Epithelial cell of prostate (primary cell): ENCODE results near the gene SLC8A2.
"Not testable (repeated sequence)": the region's sequence is repeated elsewhere in the genome, so short reads cannot be mapped to it uniquely, and the experiment has no call there.

ENCODE experiments used
- DNase-seq: peaks from one replicate; pipeline ENCODE4 v3.0.0-alpha.2; 2011; ENCODE audit warnings: low read depth, low spot score
- H3K27ac ChIP-seq: fragments of 450-650 bp; 2 replicates; pipeline ENCODE4 v1.5.1; 2017; ENCODE audit warnings: mild to moderate bottlenecking

SLC8A2 gene

DNA sequence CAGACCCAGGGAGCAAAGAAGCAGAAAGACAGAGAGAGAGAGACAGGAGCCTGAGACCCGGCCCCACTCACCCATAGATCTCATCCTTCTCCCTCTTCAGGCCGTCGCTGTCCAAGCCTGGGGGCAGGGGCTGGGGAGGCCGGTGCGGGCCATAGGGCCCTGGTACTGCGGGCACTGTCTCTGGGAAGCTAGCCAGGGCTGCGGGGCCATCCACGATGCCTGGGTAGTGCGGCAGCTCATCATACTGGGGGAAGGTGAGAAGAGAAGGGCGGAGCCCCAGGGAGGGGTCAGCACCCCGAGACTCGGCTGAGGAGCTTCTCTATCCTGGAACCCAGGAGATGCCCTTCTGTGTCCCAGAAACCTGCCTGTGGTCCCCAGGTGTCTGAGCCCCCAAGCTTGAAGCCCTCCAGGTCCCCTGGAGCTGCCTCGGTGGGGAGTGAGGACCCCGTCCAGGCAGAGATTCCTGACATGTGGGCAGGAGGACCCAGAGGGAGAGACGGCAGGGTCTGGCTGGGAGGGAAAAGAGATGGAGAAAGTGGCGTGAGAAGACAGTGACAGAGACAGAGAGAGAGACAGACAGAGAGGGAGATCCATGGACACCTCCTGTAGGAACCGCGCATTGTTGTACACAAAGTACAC, 54.5 kb downstream of the SLC8A2 start:
- DNase-seq = no peak
- H3K27ac ChIP-seq = no peak overlapping the region

DNA sequence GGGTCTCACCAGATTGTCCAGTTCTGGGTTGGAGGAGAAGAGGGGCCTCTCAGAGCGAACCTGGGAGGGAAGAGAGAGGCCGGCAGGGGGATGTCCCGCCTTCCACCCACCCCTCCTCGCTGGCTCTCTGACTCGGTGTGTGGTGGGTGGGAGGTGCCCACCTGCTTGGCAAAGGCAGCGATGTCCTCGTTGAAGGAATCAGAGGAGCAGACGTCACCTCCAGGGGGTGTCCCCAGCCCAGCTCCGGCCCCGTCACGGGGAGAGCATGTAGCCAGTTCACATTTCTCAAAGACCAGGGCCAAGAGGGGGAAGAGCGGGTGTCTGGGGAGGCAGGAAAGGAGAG, 55.1 kb downstream of the SLC8A2 start:
- no peak for DNase-seq
- no peak overlapping the region for H3K27ac ChIP-seq

DNA sequence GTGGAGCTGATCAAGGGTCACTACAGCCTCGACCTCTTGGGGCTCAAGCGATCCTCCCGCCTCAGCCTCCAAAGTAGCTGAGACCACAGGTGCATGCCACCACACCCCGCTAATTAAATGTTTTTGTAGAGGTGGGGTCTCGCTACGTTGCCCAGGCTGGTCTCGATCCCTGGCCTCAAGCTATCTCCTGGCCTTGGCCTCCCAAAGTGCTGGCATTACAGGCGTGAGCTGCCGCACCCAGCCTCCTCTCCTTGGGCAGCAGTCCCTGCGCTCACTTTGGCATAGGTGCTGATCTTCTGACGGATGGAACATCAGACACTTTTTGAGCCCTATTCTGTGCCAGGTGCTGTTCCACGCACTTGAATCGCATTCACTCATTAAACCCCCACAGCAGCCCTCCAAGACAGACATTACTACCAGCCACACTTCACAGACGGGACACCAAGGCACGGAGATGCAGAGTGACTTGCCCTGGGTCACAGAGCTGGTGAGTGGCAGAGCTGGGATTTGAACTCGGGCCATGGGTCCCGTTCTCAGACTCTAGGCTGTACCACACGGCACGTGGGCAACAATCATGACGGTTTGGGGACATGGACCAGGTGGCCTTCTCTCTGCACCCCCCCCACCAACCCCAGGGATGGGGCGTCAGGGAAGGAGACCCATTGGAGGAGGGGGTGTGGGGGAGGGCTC, 55.6 kb downstream of the SLC8A2 start:
- H3K27ac ChIP-seq = no peak overlapping the region
- no peak for DNase-seq

DNA sequence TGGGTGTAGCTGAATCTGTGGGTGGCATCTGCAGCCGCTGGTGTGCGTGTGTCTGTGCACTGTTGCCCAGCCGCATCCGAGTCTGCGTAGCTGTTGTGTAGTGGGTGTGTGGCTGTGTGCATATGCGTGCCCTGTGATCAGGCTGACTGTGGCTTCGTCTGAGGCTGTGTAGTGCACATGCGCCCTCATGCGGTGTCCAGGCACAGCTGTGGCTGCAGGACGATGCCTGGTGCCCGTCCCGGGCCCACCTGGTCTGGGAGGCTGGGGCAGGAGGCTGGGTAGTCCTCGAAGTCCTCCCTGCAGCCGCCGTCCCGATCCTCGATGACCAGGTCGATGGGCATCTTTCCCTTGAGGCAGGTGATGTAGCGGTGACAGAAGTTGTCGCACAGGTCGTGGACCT, 57.2 kb downstream of the SLC8A2 start:
- no peak for DNase-seq
- H3K27ac ChIP-seq = no peak overlapping the region

DNA sequence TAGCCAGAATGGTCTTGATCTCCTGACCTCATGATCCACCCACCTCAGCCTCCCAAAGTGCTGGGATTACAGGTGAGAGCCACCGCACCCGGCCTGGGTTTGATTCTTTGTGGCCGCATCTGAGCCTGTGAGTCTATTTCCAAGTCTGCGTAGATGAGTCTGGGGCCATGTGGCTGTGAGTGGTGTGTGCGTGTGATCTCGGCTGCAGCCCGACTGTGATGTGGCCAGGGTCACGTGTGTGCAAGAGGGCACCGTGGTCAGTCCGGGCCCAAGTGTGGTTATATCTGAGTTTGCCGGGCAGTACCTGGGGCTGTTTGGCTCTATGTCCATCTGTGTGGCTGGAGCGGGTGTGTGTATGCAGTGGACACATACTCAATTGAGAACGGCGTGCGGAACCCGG, 57.8 kb downstream of the SLC8A2 start:
- H3K27ac ChIP-seq = no peak overlapping the region
- DNase-seq = no peak

DNA sequence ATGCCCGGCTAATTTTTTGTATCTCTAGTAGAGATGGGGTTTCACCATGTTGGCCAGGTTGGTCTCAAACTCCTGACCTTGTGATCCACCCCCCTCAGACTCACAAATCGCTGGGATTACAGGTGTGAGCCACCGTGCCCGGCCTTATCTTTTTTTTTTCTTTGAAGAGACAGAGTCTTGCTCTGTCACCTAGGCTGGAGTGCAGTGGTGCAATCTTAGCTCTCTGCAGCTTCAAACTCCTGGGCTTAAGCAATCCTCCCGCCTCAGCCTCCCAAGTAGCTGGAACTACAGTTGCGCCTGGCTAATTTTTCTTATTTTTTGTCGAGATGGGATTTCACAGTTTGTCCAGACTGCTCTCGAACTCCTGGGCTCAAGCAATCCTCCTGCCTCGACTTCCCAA, 60.0 kb downstream of the SLC8A2 start:
- DNase-seq, H3K27ac ChIP-seq: not testable (repeated sequence)

DNA sequence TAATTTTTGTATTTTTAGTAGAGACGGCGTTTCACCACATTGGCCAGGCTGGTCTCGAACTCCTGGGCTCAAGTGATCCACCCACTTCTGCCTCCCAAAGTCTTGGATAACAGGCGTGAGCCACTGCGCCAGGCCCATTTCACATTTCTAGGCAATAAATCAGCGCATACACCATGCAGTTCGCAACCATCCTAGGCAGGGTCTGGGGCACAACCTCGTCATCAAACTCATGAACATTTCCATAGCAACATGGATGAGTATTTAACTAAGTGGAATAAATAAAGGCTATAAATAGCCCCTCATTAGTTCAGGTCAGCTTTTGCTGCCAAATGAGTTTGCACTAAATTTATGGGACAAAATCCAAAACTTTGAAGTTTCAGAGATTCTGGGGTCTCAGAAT, 60.6 kb downstream of the SLC8A2 start:
- DNase-seq = no peak
- H3K27ac ChIP-seq = no peak overlapping the region

DNA sequence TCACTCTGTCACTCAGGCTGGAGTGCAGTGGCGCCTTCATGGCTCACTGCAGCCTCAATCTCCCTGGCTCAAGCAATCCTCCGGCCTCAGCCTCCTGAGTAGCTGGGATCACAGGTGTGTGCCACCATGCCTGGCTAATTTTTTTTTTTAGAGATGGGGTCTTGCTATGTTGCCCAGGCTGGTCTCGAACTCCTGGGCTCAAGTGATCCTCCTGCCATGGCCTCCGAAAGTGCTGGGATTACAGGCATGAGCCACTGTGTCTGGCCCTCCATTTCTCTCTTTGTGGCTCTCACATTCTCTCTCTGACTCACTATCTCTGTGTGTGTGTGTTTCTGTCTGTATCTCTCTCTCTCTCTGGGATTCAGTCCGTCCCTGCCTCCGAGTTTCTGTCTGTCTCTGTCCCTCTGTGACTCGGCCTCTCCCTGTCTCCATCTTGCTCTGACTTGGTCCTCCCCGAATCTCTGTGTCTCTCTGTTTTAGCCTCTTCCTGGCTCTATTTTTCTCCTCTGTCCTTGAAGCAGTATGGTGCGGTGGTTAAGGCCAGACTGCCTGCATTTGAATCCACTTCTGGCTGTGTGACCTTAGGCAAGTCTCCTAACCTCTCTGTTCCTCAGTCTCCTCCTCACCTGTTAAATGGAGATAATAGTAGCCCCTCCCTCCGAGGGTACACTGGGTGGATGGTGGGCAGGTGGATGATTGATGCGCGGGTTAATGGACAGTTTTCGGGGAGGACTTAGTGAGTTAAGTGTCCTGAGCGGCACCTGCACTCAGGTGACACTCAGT, 63.3 kb downstream of the SLC8A2 start:
- H3K27ac ChIP-seq = no peak overlapping the region
- DNase-seq = no peak

DNA sequence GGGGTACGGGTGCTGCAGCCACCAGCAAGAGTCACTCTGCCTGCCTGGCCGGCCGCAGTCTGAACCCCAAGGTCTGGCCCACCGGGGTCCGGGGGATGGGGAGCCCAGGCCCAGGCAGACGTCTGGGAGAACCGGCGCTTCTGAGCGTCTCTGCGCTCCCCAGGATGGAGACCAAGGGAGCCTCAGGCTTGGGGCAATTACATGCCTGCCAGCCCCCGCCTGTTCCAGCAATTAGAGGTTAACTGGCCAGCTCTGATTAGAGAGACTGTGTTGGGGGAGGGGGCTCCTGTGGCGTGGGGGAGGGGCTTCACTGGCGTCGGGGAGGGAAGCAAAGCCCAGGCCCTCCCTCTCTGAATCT, 64.3 kb downstream of the SLC8A2 start:
- H3K27ac ChIP-seq = no peak overlapping the region
- no peak for DNase-seq

DNA sequence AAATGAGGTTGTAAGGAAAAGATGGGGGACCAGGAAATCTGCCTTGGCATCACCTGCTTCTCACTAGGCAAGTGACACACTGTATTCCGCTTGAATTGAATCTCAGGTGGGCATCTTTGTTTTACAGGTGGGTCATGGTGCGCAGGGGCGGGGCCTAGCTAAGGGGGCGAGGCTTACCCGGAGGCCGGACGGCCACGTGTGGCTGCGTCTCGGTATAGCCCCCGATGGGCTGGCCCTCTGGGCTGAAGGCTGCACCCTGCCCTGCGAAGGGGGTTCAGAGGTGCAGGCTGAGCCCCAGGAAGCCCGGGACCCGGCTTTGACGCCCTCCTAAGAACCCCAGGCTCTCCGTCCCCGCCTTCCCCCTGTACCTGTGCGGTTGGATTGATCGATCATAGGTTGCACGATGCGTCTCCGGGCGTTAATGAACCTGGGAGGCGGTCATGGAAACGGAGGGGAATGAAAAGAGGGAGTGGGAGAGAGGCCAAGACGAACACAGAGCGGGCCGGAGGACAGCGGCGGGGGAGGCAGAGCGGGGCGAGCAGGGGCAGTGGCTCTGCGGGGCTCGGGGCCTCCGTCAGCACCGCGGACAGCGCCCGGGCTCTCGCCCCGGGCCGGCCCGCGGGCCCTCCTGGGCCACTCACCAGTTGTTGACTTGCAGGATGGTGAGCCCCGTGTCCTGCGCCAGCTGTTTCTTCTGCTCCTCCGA, 64.8 kb downstream of the SLC8A2 start:
- DNase-seq = no peak
- no peak overlapping the region for H3K27ac ChIP-seq

DNA sequence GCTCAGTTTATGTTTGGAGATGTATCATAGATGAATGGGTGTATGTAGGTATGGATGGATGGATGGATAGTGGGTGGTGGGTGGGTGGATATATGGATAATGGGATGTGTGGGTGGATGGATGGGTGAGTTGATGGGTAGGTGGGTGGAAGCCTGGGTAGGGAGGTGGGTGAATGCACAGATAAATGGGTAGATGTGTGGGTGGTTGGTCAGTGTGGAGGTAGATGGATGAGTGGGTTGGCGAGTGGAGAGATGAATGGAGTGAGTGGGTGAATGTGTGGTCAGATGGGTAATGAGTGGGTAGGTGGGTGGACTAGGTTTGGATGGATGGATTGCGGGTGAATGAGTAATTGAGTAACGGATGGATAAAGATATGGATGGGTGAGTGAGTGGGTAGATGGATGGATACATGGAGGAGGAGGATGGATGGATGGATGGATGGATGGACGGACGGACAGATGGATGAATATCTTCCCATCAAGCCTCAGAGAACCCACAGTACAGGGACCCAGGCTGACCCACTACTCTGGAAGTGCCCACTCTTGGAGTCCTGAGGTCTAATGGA, 65.8 kb downstream of the SLC8A2 start:
- no peak overlapping the region for H3K27ac ChIP-seq
- DNase-seq = no peak

DNA sequence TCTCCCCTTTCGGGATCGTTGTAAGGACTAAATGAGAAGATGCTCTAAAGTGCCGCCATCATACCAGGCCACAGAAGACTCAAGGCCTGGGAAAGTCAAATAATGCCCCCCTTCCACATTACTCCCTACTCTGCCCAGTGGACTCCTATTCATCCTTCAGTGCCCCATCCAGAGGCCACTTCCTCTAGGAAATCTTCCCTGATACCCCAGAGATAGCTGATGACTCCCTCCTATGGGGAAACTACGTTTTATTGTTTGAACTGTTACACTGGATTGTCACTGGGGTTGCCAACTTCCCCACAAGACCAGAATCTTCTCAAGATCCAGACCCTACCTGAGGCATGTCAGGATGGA, 66.5 kb downstream of the SLC8A2 start:
- H3K27ac ChIP-seq = no peak overlapping the region
- DNase-seq = no peak

DNA sequence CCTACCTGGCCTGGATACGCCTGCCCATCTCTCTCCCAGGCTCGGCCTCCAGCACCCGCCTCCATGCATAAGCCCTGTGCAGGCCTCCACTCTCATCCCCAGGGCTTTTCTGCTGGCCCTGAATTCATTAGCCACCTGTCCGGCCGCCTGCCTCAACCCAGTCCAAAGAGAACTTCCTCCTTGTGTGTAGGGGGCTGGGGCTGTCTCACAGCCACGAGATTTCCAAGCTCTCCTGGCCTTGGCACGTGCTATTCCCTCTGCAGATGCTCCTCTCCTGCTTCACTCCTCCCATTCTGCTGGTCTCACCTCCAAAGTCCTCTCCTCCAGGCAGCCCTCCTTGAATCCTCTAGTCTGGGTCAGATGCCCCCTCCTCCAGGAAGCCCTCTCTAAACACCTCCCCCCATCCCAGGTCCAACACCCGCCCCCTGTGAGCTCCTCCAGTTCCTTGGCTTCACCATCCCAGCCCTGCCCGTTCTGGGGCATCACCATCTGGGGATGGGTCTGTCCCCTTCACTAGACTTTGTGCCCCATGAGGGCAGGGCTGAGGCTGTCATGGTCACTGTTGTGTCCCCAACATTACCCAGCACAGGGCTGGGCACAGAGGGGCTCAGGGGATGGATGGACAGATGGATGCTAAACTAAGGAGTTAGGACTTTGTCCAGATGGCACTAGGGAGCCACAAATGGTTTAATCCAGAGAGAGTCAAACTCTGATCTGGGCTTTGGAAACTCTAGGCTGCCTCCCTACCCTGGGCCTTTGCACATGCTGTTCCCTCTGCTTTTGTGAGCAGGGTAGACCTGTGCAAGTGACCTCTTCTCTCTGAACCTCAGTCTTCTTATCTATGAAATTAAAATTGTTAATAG, 67.1 kb downstream of the SLC8A2 start:
- no peak for DNase-seq
- no peak overlapping the region for H3K27ac ChIP-seq

DNA sequence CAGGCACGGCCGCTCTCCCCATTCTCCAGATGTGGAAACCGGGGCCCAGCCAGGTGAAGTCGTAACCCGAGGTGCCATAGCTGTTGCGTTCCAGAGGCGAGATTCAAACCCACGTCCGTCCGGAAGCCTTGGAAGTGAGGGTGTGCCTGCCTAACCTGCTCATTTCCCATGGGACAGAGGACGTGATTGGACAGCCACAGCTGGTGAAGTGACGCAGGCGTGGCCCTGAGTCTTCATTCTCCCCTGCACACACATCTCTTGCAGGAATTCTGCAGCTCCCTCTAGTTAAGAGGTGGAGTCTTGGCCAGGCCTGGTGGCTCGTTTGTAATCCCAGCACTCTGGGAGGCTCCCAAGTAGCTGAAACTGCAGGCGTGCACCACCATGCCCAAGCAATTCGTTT, 69.2 kb downstream of the SLC8A2 start:
- H3K27ac ChIP-seq = no peak overlapping the region
- DNase-seq = no peak

DNA sequence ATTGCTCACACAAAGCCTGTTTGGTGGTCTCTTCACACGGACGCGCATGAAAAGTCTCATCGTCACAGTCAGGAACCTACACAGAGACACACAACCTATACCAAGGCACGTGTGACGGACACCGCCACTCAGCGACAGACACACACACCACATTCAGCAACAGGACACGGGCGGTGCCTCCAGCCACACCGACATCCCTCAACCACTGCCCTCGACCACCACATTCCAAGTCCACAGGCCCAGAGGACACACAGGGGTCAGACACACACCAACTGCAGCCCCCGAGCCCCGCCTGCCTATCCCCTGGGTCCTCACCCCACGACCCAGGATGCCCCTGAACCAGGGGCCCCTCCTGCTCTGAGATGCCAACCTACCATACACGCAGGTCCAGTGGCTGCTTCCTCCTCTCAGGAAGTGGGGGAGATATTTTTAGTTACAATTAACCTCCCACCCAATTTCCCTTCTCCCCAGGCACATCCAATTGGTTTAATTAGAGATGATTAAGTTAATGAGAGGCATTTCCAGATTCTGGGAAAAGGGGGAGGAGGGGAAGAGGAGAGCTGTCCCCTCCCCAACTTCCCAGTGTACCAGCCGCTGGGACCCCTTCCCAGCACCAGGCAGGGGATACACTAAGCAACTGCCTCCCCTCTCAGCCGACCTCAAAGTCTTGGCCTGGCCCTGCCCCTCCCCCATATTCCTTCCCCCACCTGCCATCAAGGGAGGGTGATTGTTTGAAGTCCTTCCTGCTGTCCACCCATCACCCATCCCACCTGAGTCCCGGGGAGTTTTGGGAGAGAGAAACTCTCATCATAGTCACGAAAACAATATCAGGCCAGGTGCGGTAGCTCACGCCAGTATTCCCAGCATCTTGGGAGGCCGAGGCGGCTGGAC, 72.7 kb downstream of the SLC8A2 start:
- no peak overlapping the region for H3K27ac ChIP-seq
- DNase-seq = no peak

DNA sequence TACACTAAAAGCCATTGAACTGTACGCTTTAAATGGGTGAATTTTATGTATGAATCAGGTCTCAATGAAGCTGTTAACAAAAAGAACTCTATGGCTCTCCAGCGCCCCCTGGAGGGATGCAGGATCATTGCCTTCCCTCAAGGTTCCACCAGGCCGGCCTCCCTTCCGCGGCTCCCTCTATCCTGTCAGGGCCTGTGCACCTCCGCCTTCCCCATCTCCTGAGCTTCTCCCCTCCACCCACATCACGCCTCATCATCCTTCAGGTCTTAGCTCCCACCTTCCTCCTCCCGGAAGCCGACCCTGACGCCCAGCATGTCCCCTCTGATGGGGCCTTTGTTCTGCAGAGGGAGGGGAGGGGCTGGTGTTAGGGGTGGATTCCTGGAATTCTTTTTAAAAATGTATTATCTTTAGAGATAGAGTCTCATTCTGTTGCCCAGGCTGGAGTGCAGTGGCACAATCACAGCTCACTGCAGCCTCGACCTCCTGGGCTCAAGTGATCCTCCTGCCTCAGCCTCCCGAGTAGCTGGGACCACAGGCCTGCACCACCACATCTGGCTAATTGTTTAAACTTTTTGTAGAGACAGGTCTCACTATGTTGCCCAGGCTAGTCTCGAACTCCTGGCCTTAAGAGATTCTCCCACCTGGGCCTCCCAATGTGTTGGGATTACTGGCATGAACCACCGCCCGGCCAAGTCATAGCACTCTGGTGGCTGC, 80.0 kb downstream of the SLC8A2 start:
- no peak for DNase-seq

DNA sequence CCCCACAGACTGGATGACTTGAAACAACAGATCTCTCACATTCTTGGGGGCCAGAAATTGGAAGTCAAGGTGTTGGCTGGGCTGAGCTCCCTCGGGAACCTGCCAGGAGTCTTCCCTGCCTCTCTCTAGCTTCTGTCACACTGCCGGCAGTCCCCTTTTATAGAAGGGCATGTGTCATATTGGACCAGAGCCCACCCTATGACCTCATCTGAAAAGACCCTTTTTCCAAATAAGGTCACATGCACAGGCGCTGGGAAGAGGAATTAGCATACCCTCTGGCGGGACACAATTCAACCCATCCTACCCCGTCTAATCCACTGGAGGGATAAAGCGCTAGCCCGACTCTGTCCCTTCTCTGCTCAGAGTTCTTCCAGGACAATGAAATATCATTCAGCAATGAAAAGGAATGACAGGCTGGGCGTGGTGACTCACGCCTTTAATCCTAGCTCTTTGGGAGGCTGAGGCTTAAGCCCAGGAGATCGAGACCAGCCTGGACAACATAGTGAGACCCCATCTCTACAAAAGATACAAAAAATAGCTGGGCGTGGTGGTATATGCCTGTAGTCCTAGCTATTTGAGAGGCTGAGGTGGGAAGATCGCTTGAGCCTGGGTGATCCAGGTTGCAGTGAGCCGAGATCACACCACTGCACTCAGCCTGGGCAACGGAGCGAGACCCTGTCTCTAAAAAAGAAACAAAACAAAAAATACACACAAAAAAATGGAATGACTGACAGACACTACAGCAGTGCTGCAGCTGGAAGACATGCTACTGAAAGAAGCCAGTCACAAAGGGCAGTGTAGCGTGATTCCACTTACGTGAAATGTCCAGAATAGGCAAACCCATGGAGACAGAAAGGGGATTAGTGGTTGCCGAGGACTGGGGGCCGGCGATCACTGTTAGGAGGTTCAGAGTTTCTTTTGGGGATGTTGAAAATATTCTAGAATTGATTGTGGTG, 80.9 kb downstream of the SLC8A2 start:
- H3K27ac ChIP-seq = no peak overlapping the region

More for the DNA sequence above, 80.0 kb downstream of the SLC8A2 start:
- no peak overlapping the region for H3K27ac ChIP-seq

More for the DNA sequence above, 80.9 kb downstream of the SLC8A2 start:
- DNase-seq = no peak
